HG03066 (cell line): ENCODE data around the gene INCA1.

Experiments
- ATAC-seq: cut with Tn5 transposase; IDR thresholded peaks from one replicate; pipeline ENCODE4 v1.9.1; 2021; ENCODE audit warnings: low read depth; ENCODE audit not compliant: unreplicated experiment

The INCA1 gene

GRCh38 chr17:4938688-4939545, 58.4 kb downstream of the INCA1 start:
- no peak for ATAC-seq
